NCI-H2227 (cell line): ENCODE results near the gene SMTNL2.
"Not testable (repeated sequence)": the region's sequence is repeated elsewhere in the genome, so short reads cannot be mapped to it uniquely, and the experiment has no call there.

Source experiments
- DNase-seq: peaks from one replicate; lab custom pipeline; 2025; ENCODE audit not compliant: unreplicated experiment; lab: John Stamatoyannopoulos, UW

Gene SMTNL2

GRCh38 chr17:4599505-4600281 lies 15.4 kb downstream of the SMTNL2 start:
- DNase-seq, result peak; percentile 72

- no peak for DNase-seq
Measured at GRCh38 chr17:4600563-4600962, 16.2 kb downstream of the SMTNL2 start.

- no peak for DNase-seq
Measured at GRCh38 chr17:4601326-4601725, 17.0 kb downstream of the SMTNL2 start.

- no peak for DNase-seq
Measured at GRCh38 chr17:4602041-4602440, 17.7 kb downstream of the SMTNL2 start.

- DNase-seq, result peak; percentile 35
Measured at GRCh38 chr17:4604111-4604644, 19.8 kb downstream of the SMTNL2 start.

GRCh38 chr17:4604736-4605135 lies 20.4 kb downstream of the SMTNL2 start:
- not testable (repeated sequence) for DNase-seq

GRCh38 chr17:4605826-4606225 lies 21.5 kb downstream of the SMTNL2 start:
- no peak for DNase-seq

- no peak for DNase-seq
Measured at GRCh38 chr17:4607261-4607741, 23.0 kb downstream of the SMTNL2 start.

GRCh38 chr17:4607773-4608187 lies 23.5 kb downstream of the SMTNL2 start:
- no peak for DNase-seq

- no peak for DNase-seq
Measured at GRCh38 chr17:4609761-4610160, 25.4 kb downstream of the SMTNL2 start.

GRCh38 chr17:4610162-4610561 lies 25.8 kb downstream of the SMTNL2 start:
- no peak for DNase-seq

GRCh38 chr17:4610656-4611055 lies 26.3 kb downstream of the SMTNL2 start:
- DNase-seq, result no peak

GRCh38 chr17:4616476-4616875 lies 32.1 kb downstream of the SMTNL2 start:
- no peak for DNase-seq

GRCh38 chr17:4617090-4617489 lies 32.8 kb downstream of the SMTNL2 start:
- no peak for DNase-seq

- no peak for DNase-seq
Measured at GRCh38 chr17:4617590-4618351, 33.4 kb downstream of the SMTNL2 start.

- DNase-seq, result no peak
Measured at GRCh38 chr17:4620531-4621101, 36.3 kb downstream of the SMTNL2 start.

GRCh38 chr17:4622375-4622774 lies 38.0 kb downstream of the SMTNL2 start:
- DNase-seq, result no peak

- DNase-seq, result no peak
Measured at GRCh38 chr17:4623249-4623648, 38.9 kb downstream of the SMTNL2 start.

GRCh38 chr17:4624451-4624911 lies 40.2 kb downstream of the SMTNL2 start:
- DNase-seq, result not testable (repeated sequence)

- DNase-seq, result no peak
Measured at GRCh38 chr17:4625181-4625617, 40.9 kb downstream of the SMTNL2 start.

- no peak for DNase-seq
Measured at GRCh38 chr17:4626734-4627256, 42.5 kb downstream of the SMTNL2 start.
